GM19238 (cell line): Measurements from ENCODE around the gene TMEM123.

Experiments used
- DNase-seq: peaks from one replicate; pipeline ENCODE4 v3.0.0; 2011; ENCODE audit warnings: low spot score; ENCODE audit not compliant: insufficient read length

The TMEM123 gene

GRCh38 chr11:102426570-102426969, 26.0 kb downstream of the TMEM123 start:
- DNase-seq = no peak

GRCh38 chr11:102426000-102426399, 26.6 kb downstream of the TMEM123 start:
- DNase-seq = no peak

GRCh38 chr11:102423936-102424335, 28.6 kb downstream of the TMEM123 start:
- no peak for DNase-seq

- no peak for DNase-seq
These were observed 29.5 kb downstream of the TMEM123 start for GRCh38 chr11:102422817-102423712.

- DNase-seq = no peak
These were observed 31.3 kb downstream of the TMEM123 start for GRCh38 chr11:102421261-102421660.

- DNase-seq = no peak
These were observed 32.0 kb downstream of the TMEM123 start for GRCh38 chr11:102420547-102420946.

- no peak for DNase-seq
These were observed 33.4 kb downstream of the TMEM123 start for GRCh38 chr11:102419181-102419580.

GRCh38 chr11:102416976-102417375, 35.6 kb downstream of the TMEM123 start:
- DNase-seq = no peak

GRCh38 chr11:102415304-102415916, 37.2 kb downstream of the TMEM123 start:
- no peak for DNase-seq

- no peak for DNase-seq
These were observed 38.0 kb downstream of the TMEM123 start for GRCh38 chr11:102414559-102414958.

GRCh38 chr11:102413497-102413896, 39.1 kb downstream of the TMEM123 start:
- no peak for DNase-seq

GRCh38 chr11:102411142-102411541, 41.4 kb downstream of the TMEM123 start:
- no peak for DNase-seq

- DNase-seq = no peak
These were observed 42.2 kb downstream of the TMEM123 start for GRCh38 chr11:102410382-102410784.

- DNase-seq = no peak
These were observed 44.2 kb downstream of the TMEM123 start for GRCh38 chr11:102408339-102408738.

- DNase-seq = no peak
These were observed 44.7 kb downstream of the TMEM123 start for GRCh38 chr11:102407901-102408300.

GRCh38 chr11:102406099-102406498, 46.5 kb downstream of the TMEM123 start:
- no peak for DNase-seq

GRCh38 chr11:102405501-102405900, 47.1 kb downstream of the TMEM123 start:
- no peak for DNase-seq

GRCh38 chr11:102402548-102402947, 50.0 kb downstream of the TMEM123 start:
- no peak for DNase-seq

GRCh38 chr11:102401905-102402304, 50.7 kb downstream of the TMEM123 start:
- no peak for DNase-seq

- no peak for DNase-seq
These were observed 52.0 kb downstream of the TMEM123 start for GRCh38 chr11:102400603-102401002.

GRCh38 chr11:102399189-102399588, 53.4 kb downstream of the TMEM123 start:
- DNase-seq = no peak

- no peak for DNase-seq
These were observed 54.3 kb downstream of the TMEM123 start for GRCh38 chr11:102398297-102398696.
